ENCODE measurements around the gene MED16.

Gene MED16

GRCh38 chr19:863315-863620 is 29.7 kb downstream of the MED16 start:
- TF ChIP-seq CTCF (IDR thresholded peaks at IDR 0.05), result no peak

GRCh38 chr19:862581-863314 is 30.2 kb downstream of the MED16 start:
- no peak for TF ChIP-seq CTCF (IDR thresholded peaks at IDR 0.05)

GRCh38 chr19:861756-862580 is 31.0 kb downstream of the MED16 start:
- TF ChIP-seq CTCF (IDR thresholded peaks at IDR 0.05), result no peak

- no peak for TF ChIP-seq CTCF (IDR thresholded peaks at IDR 0.05)
Observed at GRCh38 chr19:861141-861755, 31.7 kb downstream of the MED16 start.

- no peak for TF ChIP-seq CTCF (IDR thresholded peaks at IDR 0.05)
Observed at GRCh38 chr19:858868-859843, 33.8 kb downstream of the MED16 start, which contains the start of gene CFD. Gene CFD (plus strand): TSS chr19:859664. CDS start chr19:859690, 26 bp downstream.

- TF ChIP-seq CTCF (IDR thresholded peaks at IDR 0.05), result no peak
Observed at GRCh38 chr19:858284-858683, 34.7 kb downstream of the MED16 start.
